HG02970 (cell line): ENCODE measurements around the gene MAP2K3.

Source experiments
- ATAC-seq: cut with Tn5 transposase; IDR thresholded peaks from one replicate; pipeline ENCODE4 v1.9.1; 2021; ENCODE audit warnings: mild to moderate bottlenecking, moderate library complexity, moderate number of reproducible peaks; ENCODE audit not compliant: unreplicated experiment, low FRiP score

Gene MAP2K3

DNA sequence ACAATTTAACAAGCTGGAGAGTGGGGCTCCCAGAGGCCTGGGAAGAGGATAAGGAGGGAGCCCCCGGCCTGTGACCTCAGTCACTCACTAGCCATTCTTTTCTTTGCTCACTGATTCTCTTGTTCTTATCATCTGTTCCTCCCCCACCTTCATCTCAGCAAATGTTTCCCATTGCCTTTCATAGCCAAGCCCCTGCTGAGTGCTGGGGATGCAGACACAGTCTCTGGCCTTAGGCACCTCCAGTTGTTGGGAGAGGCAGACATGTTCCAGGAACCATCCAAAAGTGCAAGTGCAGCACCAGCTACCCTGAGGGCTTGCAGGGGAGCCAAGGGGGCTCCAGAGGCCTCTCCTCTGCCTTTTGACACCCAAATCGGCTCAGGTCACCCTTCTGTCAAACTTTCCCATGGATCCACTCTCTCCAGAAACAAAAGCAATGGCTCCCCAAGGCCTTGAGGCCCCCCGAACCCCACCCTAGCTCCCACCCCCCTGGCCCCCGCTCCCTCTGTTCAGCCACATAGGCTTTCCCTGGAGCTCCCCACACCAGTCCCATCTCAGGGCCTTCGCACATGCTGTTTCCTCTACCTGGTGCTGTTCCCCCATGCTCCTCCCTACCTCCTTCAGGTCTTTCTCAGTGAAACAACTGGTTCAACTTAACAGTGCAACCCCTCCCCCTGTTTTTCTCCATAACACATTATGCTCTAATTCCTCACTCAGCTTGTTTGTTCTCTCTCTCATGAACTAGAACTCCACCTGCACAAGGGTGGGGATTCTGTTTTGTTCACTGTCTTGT is 76.7 kb downstream of the MAP2K3 start:
- ATAC-seq, result no peak

DNA sequence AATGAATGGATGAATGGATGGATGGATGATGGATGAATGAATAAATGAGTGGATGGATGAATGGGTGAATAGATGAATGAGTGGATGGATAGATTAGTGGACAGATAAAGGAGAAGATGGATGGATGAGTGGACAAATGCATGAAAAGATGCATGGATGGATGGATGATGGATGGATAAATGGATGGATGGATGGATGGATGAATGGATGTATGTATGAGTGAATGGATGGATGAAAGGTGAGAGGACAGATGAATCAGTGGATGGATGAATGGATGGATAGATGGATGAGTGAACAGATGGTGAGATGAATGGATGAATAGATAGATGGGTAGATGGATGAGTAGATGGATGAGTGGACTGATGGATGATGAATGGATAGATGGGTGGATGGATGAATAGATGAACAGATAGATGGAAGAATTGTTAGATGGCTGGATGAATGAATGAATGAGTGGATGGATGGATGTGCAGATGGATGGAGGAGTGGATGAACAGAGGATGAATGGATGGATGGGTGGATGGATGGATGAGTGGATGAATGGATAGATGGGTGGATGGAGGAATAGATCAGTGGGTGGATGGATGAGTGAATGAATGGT is 77.9 kb downstream of the MAP2K3 start:
- ATAC-seq, result no peak

DNA sequence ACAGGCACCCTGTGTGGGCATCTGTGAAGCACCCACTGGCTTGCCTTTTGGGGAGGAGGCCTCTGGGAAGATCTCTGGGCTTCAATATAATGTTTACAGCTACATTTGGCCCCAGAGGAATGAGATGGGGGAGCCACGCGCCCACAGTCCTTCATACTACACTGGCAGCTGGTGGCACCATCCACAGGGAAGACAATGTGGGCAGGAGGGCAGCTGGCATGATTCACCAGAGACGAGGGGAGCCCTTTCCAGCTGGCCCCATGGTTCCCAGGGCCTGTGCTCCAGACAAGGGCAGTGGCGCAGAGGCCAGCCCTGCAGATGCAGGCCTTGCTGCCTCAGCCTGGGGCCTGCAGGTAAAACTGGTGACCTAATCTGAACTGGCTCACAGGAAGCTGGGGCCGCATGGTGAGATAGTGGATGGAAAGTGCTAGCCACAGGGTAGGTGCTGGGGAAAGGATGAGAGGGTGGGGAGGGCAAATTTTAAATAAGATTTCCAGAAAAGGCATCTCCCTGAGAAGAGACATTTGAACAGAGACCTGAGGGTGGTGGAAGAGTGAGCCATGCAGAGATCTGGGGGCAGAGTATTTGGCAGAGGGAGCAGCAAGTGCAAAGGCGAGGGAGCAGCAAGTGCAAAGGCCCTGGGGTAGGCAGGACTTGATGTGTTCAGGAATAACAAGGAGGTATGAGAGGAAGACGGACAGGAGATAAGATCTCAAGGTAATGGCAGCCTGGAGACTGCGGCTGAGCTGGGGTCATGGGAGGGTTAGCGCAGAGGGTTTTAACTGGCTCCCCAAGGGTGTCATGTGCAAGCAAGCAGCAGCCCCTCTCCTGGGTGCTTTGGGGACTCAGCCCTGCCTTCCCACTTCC is 79.5 kb downstream of the MAP2K3 start:
- ATAC-seq, result no peak
